GM18507 (cell line): ENCODE results near the gene MYO5B.
"Not testable (repeated sequence)": the region's sequence is repeated elsewhere in the genome, so short reads cannot be mapped to it uniquely, and the experiment has no call there.

Experiments
- DNase-seq: peaks from one replicate; pipeline ENCODE4 v3.0.0; 2011; ENCODE audit warnings: low read depth; ENCODE audit not compliant: insufficient read length; ENCODE audit errors: extremely low spot score
- FAIRE-seq: peaks from 2 replicates; lab custom pipeline; 2011; peaks lifted over from hg19 to GRCh38; lab: Jason Lieb, UNC

Gene MYO5B

DNA sequence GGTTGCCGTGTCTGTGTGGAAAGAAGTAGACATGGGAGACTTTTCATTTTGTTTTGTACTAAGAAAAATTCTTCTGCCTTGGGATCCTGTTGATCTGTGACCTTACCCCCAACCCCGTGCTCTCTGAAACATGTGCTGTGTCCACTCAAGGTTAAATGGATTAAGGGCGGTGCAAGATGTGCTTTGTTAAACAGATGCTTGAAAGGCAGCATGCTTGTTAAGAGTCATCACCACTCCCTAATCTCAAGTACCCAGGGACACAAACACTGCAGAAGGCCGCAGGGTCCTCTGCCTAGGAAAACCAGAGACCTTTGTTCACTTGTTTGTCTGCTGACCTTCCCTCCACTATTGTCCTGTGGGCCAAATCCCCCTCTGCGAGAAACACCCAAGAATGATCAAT, 394.5 kb downstream of the MYO5B start:
- not testable (repeated sequence) for DNase-seq, FAIRE-seq

DNA sequence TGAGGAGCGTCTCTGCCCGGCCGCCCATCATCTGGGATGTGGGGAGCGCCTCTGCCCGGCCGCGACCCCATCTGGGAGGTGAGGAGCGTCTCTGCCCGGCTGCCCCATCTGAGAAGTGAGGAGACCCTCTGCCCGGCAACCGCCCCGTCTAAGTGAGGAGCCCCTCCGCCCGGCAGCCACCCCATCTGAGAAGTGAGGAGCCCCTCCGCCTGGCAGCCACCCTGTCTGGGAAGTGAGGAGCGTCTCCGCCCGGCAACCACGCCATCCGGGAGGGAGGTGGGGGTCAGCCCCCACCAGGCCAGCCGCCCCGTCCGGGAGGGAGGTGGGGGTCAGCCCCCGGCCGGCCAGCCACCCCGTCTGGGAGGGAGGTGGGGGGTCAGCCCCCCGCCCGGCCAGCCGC, 395.1 kb downstream of the MYO5B start:
- not testable (repeated sequence) for FAIRE-seq, DNase-seq

DNA sequence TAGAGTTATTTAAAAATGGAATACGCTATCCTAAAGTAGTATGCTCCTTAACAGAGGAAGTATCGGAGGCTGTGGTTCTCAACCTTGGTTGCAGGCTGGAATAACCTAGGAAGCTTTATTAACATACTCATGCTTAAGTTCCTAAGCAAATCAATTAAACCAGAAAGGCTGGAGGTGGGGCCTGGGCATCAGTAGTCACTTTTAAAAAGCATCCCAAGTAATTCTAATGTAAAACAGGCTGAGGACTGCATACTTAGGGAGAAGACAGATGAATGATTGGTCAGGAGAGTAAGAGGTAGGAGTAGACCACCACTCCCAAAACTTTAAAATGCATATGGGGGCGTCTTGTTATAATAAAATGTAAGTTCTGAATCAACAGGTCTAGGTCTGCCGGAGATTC, 396.9 kb downstream of the MYO5B start:
- no peak for FAIRE-seq
- no peak for DNase-seq

DNA sequence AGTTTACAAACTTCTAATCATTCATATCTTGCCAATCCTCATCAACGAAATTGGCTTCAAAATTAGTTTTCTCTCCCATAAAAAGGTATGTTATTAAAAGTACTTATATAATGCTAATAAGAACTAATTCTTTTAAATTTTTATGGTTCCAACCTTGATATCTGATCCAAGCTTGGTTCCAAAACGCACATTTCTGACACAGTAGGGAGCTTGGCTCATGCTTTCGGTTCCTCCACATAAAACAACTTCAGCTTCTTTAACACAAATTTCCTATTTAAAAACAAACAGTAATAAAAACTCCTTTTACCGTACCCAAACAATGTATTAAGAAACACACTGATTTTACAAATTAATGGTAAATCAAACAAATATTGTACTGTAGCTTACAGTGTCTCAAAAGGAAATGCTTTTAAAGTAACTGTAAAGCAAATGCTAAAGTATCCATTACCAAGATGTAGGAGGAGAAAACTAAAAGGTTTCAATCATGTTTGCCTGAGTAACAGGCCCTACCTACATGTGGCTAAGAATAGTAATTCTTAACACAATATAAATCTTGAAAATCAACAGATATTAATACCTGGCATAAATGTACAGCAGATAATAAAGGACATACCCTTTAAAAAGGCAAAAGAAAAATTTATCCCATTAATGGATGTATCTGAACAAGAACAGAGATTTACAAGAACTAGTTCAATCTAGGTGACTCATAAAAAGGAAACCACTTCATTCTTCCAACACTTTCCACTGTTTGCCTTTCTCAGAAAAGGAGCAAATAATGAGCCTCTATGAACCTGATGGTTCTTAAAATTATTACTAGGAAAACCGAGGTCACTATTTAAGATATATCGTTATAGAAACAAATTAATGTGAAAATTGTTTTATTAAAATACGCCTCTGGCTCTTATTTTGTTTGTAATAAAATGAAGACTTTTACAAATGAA, 399.1 kb downstream of the MYO5B start:
- FAIRE-seq: no peak
- DNase-seq: no peak

DNA sequence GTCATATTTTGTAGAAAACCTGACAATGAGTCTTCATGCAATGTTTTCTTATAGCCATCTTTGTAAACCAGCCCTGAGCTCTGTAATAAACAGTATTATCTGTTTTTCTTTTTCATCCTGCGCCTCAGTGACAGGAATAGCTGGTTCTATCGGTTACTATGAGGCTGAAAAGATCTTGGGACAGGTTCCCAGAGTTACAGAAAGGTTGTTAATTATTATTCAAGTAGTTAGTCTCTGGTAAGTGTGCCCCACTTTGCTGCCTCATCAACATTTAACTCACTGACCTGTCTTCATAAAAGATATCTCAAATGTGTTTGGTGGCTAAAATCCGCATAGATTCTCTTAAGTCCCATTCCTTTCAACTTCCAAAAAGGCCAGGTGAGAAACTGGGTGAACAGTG, 400.2 kb downstream of the MYO5B start:
- no peak for FAIRE-seq
- DNase-seq: no peak

DNA sequence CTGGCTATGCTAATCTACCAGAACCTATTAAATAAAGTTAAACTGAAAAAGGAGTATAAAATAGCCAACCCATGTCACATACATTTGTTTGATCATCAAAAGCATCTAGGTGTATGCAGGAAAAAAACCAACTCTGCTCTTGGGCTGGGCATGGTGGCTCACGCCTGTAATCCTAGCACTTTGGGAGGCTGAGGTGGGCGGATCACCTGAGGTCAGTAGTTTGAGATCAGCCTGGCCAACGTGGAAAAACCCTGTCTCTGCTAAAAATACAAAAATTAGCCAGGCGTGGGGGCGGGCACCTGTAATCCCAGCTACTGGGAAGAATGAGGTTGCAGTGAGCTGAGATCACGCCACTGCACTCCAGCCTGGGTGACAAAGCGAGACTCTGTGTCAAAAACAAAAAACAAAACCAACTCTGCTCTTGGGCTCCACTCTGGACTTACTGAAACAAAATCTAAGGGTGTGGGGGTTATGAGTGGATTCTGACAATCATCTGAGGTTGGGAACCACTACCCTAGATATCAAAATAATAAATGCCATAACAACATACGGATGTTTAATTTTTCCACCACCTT, 405.3 kb downstream of the MYO5B start:
- DNase-seq, FAIRE-seq: not testable (repeated sequence)

DNA sequence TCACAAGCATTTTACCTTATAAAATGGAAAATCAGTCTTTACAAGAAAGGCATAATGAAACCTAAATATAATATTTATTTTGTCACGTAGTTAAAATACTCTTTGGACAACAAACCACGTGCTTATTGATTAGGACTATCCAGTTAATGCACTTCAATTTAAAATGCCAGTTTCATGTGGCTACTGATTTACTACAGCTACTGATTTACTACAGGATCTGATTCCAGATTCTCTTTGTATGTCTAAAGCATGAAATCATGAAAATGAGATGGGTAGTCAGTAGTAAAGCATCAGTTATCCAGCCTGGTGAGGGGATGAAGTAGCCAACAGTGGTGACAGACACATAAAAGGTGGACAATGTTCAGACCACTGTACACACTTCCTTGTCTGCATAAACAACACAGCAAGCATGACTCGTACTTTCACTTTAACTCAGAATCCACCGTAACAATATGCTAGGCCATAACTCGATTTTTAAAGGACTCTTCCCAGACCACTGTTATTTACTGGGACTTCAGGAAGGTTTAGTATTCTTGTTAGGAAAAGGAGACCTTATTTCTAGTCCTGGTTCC, 406.5 kb downstream of the MYO5B start:
- DNase-seq (no peak), FAIRE-seq (peak; percentile 89)

DNA sequence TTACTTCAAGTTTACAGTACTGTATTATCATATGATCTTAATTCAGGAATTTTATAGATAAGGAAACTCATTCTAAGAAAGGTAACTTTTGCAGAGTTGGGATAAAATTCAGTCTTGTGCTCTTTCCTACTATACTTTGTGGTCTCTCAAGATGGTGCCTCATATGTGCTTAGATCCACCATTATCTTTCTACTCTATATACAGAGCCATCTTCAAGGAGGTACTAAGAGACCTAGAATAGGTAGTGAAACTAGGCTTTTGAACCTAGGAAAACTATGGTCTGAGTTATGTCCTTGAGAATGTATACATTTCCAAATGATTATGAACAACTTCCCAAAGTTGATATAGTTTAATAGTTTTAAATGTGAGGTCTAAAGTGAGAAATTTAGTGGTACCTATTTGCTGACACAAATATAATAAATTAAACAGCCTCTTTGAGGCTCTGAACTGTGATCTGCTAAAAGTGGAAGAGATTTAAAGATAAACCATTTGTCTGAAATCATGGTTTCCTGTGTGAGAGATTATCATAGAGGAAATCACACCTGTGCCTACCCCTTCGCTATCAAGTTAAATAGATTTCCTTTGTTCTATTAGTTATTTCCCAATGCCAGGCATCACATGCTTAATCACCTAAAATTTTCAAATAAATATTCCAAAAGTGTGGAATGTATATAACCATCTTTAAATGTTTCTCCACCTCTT, 408.8 kb downstream of the MYO5B start:
- FAIRE-seq: peak; percentile 21

DNA sequence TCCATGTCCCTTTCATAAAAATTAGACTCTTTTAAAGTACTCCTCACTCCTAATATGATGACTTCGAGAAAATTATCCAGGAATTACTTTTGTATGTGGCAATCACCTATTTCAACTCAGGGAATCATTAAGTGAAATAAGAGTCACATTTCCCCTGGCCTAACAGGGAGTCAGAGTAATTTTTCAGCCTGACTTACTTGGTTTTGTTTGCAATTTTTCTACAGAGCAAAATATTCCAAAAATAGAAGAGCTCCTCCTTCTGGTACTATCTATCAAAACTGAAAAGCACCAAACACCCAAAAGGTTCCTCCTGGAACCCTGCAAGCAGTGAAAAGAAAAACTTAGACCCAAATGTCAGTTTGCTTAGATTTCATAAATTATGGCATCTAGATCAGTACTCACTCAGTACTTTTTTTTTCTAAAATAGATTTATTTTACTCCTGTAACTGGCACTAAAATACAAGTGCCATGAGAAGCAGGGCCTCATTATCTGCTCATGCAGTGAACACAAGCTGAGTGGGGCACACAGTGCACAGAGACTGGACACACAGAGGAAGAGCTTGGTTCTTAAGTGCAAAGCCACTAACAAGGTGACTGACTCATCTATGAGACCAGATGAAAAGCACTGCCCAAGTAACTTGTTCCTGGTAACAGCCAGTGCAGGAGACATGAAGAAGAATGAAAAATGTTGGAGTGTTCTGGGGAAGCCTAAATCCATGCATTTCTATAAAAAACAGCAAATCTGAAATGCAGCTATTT, 410.3 kb downstream of the MYO5B start:
- FAIRE-seq: no peak
- DNase-seq: no peak

More for the DNA sequence above, 408.8 kb downstream of the MYO5B start:
- no peak for DNase-seq

DNA sequence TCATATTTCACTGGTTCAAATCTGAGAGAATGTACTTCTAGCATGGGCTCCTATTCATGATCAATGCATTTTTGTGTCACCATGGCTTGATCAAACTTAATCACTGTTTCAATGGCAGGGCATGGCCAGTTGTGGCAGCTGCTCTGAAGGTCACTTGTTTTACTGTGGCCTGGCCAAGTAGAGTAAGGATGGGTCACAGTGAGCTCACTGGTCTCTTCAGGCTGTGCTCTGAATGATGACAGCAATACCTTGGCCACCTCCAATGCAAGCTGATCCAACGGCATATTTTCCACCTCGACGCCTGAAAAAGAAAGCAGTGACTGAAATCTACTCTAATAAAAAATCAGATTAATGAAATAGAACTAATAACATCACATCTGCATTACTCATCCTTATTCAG, 411.3 kb downstream of the MYO5B start:
- FAIRE-seq, DNase-seq: not testable (repeated sequence)

DNA sequence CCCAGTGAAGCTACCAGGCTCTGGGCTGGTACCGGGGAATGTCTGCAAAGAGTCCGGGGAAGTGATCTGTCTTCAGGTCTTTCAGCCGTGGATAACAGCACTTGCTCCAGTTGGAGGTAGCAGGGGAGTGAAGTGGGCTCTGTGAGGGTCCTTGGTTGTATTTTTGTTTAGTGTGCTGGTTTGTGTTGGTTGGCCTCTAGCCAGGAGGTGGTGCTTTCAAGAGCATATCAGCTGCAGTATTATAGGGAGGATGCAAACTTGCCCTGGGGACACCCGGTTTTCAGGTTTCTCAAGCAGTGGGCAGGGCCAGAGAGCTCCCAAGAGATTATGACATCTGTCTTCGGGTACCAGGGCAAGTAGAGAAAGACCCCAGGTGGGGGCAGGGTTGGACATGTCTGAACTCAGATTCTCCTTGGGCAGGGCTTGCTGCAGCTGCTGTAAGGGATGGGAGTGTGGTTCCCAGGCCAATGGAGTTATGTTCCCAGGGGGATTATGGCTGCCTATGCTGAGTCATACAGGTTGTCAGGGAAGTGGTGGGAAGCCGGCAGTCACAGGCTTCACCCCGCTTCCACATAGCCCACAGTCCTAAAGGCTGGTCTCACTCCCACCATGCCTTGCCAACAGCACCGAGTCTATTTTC, 416.0 kb downstream of the MYO5B start:
- no peak for FAIRE-seq
- DNase-seq: no peak
